Neural crest cell (in vitro differentiated cells): ENCODE results near the gene EXO1. TPM values are rescaled to one million over a fixed set of nuclear protein-coding genes. Genes with fewer than 3 reads are reported as not detected.

Source experiments
- DNase-seq: peaks from one replicate; pipeline ENCODE4 v3.0.0; 2021; ENCODE audit warnings: low read depth, mixed read lengths, low spot score
- H3K27ac Mint-ChIP-seq: one replicate; pipeline ENCODE4 v1.8.0; 2021; ENCODE audit warnings: mild to moderate bottlenecking, mixed read lengths; ENCODE audit not compliant: unreplicated experiment
- H3K27me3 Mint-ChIP-seq: 2 replicates; pipeline ENCODE4 v1.8.0; 2021; ENCODE audit warnings: low read depth, mild to moderate bottlenecking, mixed read lengths
- H3K36me3 Mint-ChIP-seq: 2 replicates; pipeline ENCODE4 v1.8.0; 2021; ENCODE audit warnings: low read depth, mild to moderate bottlenecking, mixed read lengths
- H3K4me1 Mint-ChIP-seq: 2 replicates; pipeline ENCODE4 v1.8.0; 2021; ENCODE audit warnings: mixed read lengths
- H3K4me3 Mint-ChIP-seq: one replicate; pipeline ENCODE4 v1.8.0; 2021; ENCODE audit warnings: mild to moderate bottlenecking, mixed read lengths
- H3K9me3 Mint-ChIP-seq: 2 replicates; pipeline ENCODE4 v1.8.0; 2021; ENCODE audit warnings: mixed read lengths
- CTCF ChIP-seq: fragments of 200-600 bp; sonication (generic); conservative IDR thresholded peaks from 2 replicates; pipeline ENCODE4 v1.5.0; 2021; ENCODE audit warnings: antibody characterized with exemption, mild to moderate bottlenecking
- total RNA-seq: library from RNA; stranded (reverse); gene quantifications from 2 replicates; pipeline ENCODE4 v1.2.1, GENCODE V29; 2021

Gene EXO1
- total RNA-seq, 1 donor from 2014 or later, result 49.2 TPM

GRCh38 chr1:241837416-241837815 lies 10.6 kb upstream of the EXO1 start:
- Mint-ChIP-seq H3K4me3 (no peak overlapping the region), H3K9me3 (no peaks in the 10 kb centered on the region), H3K4me1 (no peaks in the 10 kb centered on the region), H3K36me3 (no peaks in the 10 kb centered on the region), H3K27ac (no peak overlapping the region), H3K27me3 (peaks cover 3% of the 10 kb centered on the region)
- DNase-seq, result no peak
- TF ChIP-seq CTCF, result no peak

- Mint-ChIP-seq H3K4me1 (no peaks in the 10 kb centered on the region), H3K27ac (no peak overlapping the region), H3K27me3 (peaks cover 7% of the 10 kb centered on the region), H3K36me3 (no peaks in the 10 kb centered on the region), H3K4me3 (no peak overlapping the region), H3K9me3 (no peaks in the 10 kb centered on the region)
- TF ChIP-seq CTCF, result no peak
- no peak for DNase-seq
These were observed 10.1 kb upstream of the EXO1 start for GRCh38 chr1:241837901-241838300.

GRCh38 chr1:241838897-241839296 lies 9.1 kb upstream of the EXO1 start:
- no peak for TF ChIP-seq CTCF

GRCh38 chr1:241839369-241839979 lies 8.5 kb upstream of the EXO1 start:
- TF ChIP-seq CTCF, result no peak
- DNase-seq, result no peak
- no peaks in the 10 kb centered on the region for H3K4me1 Mint-ChIP-seq
- no peaks in the 10 kb centered on the region for H3K36me3 Mint-ChIP-seq
- H3K27me3 Mint-ChIP-seq, result peaks cover 17% of the 10 kb centered on the region
- no peaks in the 10 kb centered on the region for H3K9me3 Mint-ChIP-seq
- peak overlapping the region; percentile 72 for H3K27ac Mint-ChIP-seq
- no peak overlapping the region for H3K4me3 Mint-ChIP-seq

More at GRCh38 chr1:241838897-241839296, 9.1 kb upstream of the EXO1 start:
- Mint-ChIP-seq H3K9me3 (no peaks in the 10 kb centered on the region), H3K27ac (no peak overlapping the region), H3K36me3 (no peaks in the 10 kb centered on the region), H3K4me1 (no peaks in the 10 kb centered on the region), H3K27me3 (peaks cover 13% of the 10 kb centered on the region), H3K4me3 (no peak overlapping the region)
- DNase-seq, result no peak

- no peak overlapping the region for H3K27ac Mint-ChIP-seq
- no peaks in the 10 kb centered on the region for H3K4me1 Mint-ChIP-seq
- H3K9me3 Mint-ChIP-seq, result no peaks in the 10 kb centered on the region
- peaks cover 17% of the 10 kb centered on the region for H3K27me3 Mint-ChIP-seq
- no peak for DNase-seq
- H3K4me3 Mint-ChIP-seq, result no peak overlapping the region
- no peaks in the 10 kb centered on the region for H3K36me3 Mint-ChIP-seq
- TF ChIP-seq CTCF, result no peak
These were observed 7.8 kb upstream of the EXO1 start for GRCh38 chr1:241840164-241840563.
